ENCODE results near the gene MRPS27.

DNA sequence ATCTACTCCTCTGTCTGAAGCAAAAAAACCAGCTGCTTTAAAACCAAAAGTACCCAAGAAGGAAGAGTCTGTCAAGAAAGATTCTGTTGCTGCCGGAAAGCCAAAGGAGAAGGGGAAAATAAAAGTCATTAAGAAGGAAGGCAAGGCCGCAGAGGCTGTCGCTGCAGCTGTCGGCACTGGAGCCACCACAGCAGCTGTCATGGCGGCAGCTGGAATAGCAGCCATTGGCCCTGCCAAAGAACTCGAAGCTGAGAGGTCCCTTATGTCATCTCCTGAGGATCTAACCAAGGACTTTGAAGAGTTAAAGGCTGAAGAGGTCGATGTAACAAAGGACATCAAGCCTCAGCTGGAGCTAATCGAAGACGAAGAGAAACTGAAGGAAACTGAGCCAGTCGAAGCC is 124.5 kb downstream of the MRPS27 start:
- TF ChIP-seq, protein P1, sequence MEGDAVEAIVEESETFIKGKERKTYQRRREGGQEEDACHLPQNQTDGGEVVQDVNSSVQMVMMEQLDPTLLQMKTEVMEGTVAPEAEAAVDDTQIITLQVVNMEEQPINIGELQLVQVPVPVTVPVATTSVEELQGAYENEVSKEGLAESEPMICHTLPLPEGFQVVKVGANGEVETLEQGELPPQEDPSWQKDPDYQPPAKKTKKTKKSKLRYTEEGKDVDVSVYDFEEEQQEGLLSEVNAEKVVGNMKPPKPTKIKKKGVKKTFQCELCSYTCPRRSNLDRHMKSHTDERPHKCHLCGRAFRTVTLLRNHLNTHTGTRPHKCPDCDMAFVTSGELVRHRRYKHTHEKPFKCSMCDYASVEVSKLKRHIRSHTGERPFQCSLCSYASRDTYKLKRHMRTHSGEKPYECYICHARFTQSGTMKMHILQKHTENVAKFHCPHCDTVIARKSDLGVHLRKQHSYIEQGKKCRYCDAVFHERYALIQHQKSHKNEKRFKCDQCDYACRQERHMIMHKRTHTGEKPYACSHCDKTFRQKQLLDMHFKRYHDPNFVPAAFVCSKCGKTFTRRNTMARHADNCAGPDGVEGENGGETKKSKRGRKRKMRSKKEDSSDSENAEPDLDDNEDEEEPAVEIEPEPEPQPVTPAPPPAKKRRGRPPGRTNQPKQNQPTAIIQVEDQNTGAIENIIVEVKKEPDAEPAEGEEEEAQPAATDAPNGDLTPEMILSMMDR (IDR thresholded peaks at IDR 0.05), result no peak
- no peak for TF ChIP-seq POLR2A (IDR thresholded peaks at IDR 0.05)

Measured in Peyer's patch (tissue), 4 donors.